Measurements from ENCODE around the gene CCNF. TPM values are rescaled to one million over a fixed set of nuclear protein-coding genes. Genes with fewer than 3 reads are reported as not detected.
"Not testable (repeated sequence)": the region's sequence is repeated elsewhere in the genome, so short reads cannot be mapped to it uniquely, and the experiment has no call there.

CCNF gene
- total RNA-seq, 2 experiments from 2014 or later: 105 to 110 TPM

DNA sequence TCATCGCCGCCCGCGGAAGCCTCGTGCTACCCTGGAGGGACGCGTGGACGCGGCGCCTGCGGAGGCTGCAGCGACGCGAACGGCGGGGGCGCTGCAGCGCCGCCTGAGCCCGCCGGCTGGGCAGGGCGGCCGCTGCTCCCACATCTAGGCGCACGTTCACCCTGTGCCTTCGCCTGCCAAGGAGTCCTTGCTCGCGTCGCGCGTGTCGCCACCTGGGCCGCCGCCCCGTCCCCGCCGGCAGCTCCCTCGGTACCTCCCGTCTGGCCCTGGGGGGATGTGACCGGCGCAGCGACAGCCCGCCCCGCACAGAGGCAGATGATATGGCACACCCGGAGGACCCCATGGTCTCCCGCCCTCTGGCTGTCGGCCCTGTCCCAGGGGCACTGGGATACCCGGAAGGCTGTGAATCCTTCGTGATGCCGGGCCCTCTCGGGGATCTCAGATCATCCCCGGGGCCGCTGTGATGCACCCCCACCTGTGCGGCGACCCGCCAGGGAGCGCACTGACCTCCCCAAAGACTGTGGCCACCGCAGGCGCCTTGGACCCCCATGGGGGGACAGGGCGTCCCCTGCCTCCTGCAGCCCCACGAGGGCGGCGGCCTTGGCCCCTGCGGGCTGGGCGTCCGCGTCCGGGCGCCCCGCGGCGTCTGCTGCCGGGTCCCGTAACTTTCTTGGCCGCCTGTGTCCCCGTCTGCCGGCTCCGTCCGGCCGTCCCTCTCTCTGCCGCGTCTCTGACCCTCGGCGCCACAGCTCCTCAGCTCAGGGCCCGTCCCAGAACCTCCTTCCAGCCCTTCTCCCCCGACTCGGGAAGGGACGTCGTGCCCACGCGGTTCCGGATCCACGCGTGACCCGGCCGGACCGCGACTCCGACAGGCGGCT lies 45.0 kb downstream of the CCNF start:
- ATAC-seq (peak; percentile 70), DNase-seq (peak; percentile 68)
- Mint-ChIP-seq H3K27ac (peak overlapping the region; percentile 73), H3K27me3 (ENCODE audit: low read depth) (peaks cover 22% of the 10 kb centered on the region), H3K9me3 (ENCODE audit: insufficient read depth) (no peaks in the 10 kb centered on the region), H3K36me3 (ENCODE audit: low read depth) (no peaks in the 10 kb centered on the region), H3K4me3 (peak overlapping the region; percentile 77), H3K4me1 (ENCODE audit: low read depth) (peaks cover 26% of the 10 kb centered on the region)
- POLR2A ChIA-PET: interaction anchor here (0.6 to 1.3 kb wide), 3 partner anchors 14 to 40 kb away, joined by 3 to 4 read pairs (median 4); partner anchors contain the start of gene ATP6V0C
- CTCF ChIA-PET: interaction anchor here (0.7 to 1.5 kb wide), 6 partner anchors 11 to 44 kb away, joined by 3 to 4 read pairs (median 4); partner anchors contain the start of gene TEDC2

DNA sequence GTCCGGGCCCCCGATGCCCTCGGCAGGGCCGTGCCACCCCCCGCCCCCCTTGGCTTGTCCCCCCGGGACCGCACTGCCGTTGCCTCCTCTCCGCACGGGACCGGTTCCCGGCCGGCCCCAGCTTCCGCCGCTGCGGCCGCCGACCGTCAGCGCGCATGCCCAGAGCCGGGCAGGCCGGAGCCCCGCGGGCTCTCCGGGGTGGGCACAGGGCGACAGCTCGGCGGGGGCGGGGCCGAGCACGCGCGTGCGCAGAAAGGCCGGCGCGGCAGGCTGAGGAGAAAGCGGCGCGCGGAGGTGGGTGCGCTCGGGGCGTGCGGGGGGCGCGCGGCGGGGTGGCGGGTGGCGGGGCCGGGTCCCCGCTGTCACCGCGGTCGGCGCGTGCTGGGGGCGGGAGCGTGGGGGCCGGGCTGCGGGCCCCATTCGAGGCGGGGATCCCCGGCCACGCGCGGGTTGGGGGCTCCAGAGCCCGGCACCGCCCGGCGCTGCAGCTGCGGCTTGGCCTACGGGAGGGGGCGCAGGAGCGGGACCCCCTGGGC lies 45.7 kb downstream of the CCNF start, which contains the start of gene TBC1D24:
Gene TBC1D24 (plus strand): TSS at position 251 of the 536 bp plus-strand sequence. CDS start 21,022 bp downstream, outside the sequence.
- H3K36me3 Mint-ChIP-seq (ENCODE audit: low read depth): no peaks in the 10 kb centered on the region
- ATAC-seq (peak; percentile 73), DNase-seq (peak; percentile 85)
- ChIA-PET POLR2A (interaction anchor here (0.6 to 1.3 kb wide), 3 partner anchors 14 to 39 kb away, joined by 3 to 4 read pairs (median 4); partner anchors contain the start of gene ATP6V0C), CTCF (interaction anchor here (0.7 to 1.5 kb wide), 6 partner anchors 12 to 44 kb away, joined by 3 to 4 read pairs (median 4); partner anchors contain the start of gene TEDC2)
- peaks cover 17% of the 10 kb centered on the region for H3K27me3 Mint-ChIP-seq (ENCODE audit: low read depth)
- peaks cover 23% of the 10 kb centered on the region for H3K4me1 Mint-ChIP-seq (ENCODE audit: low read depth)
- peak within 1 kb of the TSS; percentile 77 for H3K4me3 Mint-ChIP-seq
- H3K27ac Mint-ChIP-seq: peak within 1 kb of the TSS; percentile 73
- H3K9me3 Mint-ChIP-seq (ENCODE audit: insufficient read depth): no peaks in the 10 kb centered on the region

DNA sequence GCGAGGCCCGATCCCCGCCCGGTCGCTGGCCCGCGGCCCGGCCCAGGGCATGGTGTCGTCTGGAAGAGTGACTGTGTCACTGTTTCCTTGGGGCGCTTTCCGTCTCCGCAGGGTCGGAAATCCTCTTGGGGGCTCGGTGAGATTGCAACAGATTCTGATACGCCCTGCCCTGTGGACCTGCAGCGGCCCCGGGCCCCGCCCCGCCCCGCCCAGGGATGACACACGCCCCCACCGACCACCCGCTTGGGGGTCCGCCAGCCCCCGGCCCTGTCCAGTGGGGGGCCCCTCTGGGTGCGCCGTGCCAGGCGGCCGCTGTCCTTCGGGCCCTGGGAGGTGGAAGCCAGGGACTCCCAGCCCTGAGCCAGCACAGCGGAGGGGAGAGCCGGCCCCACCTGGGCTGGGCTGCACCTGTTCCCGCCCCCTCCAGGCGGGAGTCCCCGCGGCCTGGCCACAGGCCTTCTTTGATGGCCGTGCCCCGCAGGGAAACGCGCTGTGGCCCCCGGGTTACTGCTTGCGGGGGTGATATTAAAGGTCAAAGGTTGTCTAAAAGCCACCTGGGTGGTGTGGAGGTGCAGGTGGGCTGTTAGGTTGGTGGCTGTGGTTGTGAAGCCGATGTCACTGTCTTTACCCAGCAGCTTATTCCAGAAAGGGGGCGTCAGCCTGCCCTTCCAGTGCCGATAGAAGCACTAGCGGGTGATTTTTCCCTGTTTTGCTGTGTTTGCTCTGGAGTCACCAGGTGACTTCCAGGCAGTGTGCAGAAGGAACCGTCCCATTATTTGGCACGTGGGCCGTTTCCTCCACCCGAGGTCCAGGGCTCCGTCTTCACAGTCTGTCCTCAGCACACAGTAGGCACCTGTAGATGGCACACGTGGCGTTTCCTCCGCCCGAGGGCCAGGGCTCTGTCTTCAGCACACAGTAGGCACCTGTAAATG lies 46.4 kb downstream of the CCNF start:
- H3K4me3 Mint-ChIP-seq: peak overlapping the region; percentile 62
- CTCF ChIA-PET: interaction anchor here (1.0 to 1.5 kb wide), 2 partner anchors 12 to 45 kb away, joined by 3 to 4 read pairs; no protein-coding TSS in a partner anchor
- no peak overlapping the region for H3K27ac Mint-ChIP-seq

DNA sequence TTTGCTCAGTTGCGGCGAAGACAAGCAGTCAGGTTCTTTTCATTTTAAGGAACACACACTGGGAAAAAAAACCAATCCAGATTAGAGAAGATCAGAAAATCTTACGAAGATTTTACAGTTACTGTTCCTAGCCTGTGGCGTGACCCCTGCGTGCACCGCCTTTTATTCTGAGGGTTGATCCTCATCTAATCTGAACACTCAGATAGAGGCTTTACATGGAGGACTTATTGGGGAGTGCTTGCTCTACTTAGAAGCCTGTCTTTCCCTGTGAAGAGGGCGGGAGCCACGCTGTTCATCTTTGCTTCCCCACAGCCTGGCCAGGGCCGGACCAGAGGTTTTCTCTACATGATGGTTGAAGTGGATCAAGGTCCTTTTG lies 47.1 kb downstream of the CCNF start:
- ChIA-PET POLR2A (interaction anchor here (0.9 kb wide), 1 partner anchor 17 kb away, joined by 5 read pairs; no protein-coding TSS in a partner anchor), CTCF (interaction anchor here (1.7 kb wide), 1 partner anchor 25 kb away, joined by 5 read pairs; no protein-coding TSS in a partner anchor)
- H3K36me3 Mint-ChIP-seq (ENCODE audit: low read depth): no peaks in the 10 kb centered on the region
- peak overlapping the region; percentile 62 for H3K4me3 Mint-ChIP-seq
- peaks cover 11% of the 10 kb centered on the region for H3K27me3 Mint-ChIP-seq (ENCODE audit: low read depth)
- peaks cover 23% of the 10 kb centered on the region for H3K4me1 Mint-ChIP-seq (ENCODE audit: low read depth)
- ATAC-seq (no peak), DNase-seq (no peak)
- no peak overlapping the region for H3K27ac Mint-ChIP-seq
- no peaks in the 10 kb centered on the region for H3K9me3 Mint-ChIP-seq (ENCODE audit: insufficient read depth)

More for the DNA sequence above, 46.4 kb downstream of the CCNF start:
- no peaks in the 10 kb centered on the region for H3K36me3 Mint-ChIP-seq (ENCODE audit: low read depth)
- no peaks in the 10 kb centered on the region for H3K9me3 Mint-ChIP-seq (ENCODE audit: insufficient read depth)
- POLR2A ChIA-PET: interaction anchor here (0.9 kb wide), 1 partner anchor 38 kb away, joined by 4 read pairs; the partner anchor contains the start of gene ATP6V0C
- DNase-seq: peak; percentile 70
- peak; percentile 31 for ATAC-seq
- H3K4me1 Mint-ChIP-seq (ENCODE audit: low read depth): peaks cover 23% of the 10 kb centered on the region
- peaks cover 11% of the 10 kb centered on the region for H3K27me3 Mint-ChIP-seq (ENCODE audit: low read depth)

DNA sequence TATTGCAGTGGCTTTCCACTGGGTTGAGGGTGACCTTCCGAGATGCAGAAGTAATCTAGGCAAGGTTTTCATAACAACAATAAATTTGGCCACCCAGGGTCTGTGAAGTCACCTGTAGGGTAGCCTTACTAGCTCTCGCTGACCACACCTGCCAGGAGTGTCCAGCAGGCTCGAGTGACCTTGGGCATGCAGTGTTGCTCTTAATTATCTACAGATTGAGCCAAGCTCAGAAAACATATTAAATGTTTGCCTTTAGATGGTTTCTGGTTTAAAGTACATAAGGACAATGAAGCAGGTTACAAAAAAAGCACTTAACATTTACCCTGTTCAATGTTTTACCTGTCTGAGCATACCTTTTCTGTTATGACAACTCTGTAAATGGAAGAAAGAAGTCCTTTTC lies 47.5 kb downstream of the CCNF start:
- no peak for DNase-seq
- H3K4me3 Mint-ChIP-seq: peak overlapping the region; percentile 26
- peaks cover 23% of the 10 kb centered on the region for H3K4me1 Mint-ChIP-seq (ENCODE audit: low read depth)
- no peaks in the 10 kb centered on the region for H3K36me3 Mint-ChIP-seq (ENCODE audit: low read depth)
- H3K27ac Mint-ChIP-seq: no peak overlapping the region
- ChIA-PET CTCF (interaction anchor here (1.7 kb wide), 1 partner anchor 24 kb away, joined by 5 read pairs; no protein-coding TSS in a partner anchor), POLR2A (interaction anchor here (0.9 kb wide), 1 partner anchor 18 kb away, joined by 5 read pairs; no protein-coding TSS in a partner anchor)
- H3K9me3 Mint-ChIP-seq (ENCODE audit: insufficient read depth): no peaks in the 10 kb centered on the region
- H3K27me3 Mint-ChIP-seq (ENCODE audit: low read depth): peaks cover 11% of the 10 kb centered on the region
- ATAC-seq: no peak

DNA sequence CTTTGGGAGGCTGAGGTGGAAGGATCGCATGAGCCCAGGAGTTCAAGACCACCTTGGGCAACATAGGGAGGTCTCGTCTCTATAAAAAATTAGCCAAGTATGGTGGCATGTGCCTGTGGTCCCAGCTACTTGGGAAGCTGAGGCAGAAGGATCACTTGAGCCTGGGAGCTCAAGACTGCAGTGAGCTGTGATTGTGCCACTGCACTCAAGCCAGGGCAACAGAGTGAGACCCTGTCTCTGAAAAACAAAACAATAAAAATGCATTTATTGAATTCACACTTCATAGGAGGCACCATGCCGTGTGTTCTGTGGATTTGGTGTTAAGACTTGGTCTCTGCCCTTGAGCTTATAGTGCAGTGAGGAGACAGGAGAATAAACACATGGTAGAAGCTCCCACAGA lies 48.1 kb downstream of the CCNF start:
- no peak for ATAC-seq
- Mint-ChIP-seq H3K27ac (no peak overlapping the region), H3K4me1 (ENCODE audit: low read depth) (peaks cover 23% of the 10 kb centered on the region), H3K9me3 (ENCODE audit: insufficient read depth) (no peaks in the 10 kb centered on the region), H3K4me3 (no peak overlapping the region), H3K36me3 (ENCODE audit: low read depth) (no peaks in the 10 kb centered on the region), H3K27me3 (ENCODE audit: low read depth) (peaks cover 7% of the 10 kb centered on the region)
- CTCF ChIA-PET: interaction anchor here (1.7 kb wide), 1 partner anchor 24 kb away, joined by 5 read pairs; no protein-coding TSS in a partner anchor
- POLR2A ChIA-PET: interaction anchor here (0.9 kb wide), 1 partner anchor 18 kb away, joined by 5 read pairs; no protein-coding TSS in a partner anchor
- no peak for DNase-seq

DNA sequence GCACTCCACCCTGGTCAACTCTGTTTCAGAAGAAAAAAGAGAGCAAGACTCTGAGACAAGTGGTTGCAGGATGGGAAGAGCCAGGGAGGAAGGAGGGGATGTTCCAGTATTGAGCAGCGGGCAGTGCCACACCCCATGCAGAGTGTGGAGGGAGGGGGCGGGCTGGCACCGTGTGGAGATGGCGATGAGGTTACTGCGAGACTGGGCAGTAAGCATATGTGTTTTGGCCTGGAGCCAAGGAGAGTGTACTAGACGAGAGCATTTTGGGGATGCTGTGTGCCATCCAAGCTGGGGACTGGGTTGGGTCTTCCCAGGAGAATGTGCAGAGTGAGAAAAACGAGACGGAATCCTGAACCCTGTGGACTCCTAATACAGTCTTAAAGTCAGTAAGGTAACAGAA lies 49.0 kb downstream of the CCNF start:
- POLR2A ChIA-PET: no interaction called here
- Mint-ChIP-seq H3K27me3 (ENCODE audit: low read depth) (peaks cover 1% of the 10 kb centered on the region), H3K9me3 (ENCODE audit: insufficient read depth) (no peaks in the 10 kb centered on the region), H3K36me3 (ENCODE audit: low read depth) (no peaks in the 10 kb centered on the region), H3K4me3 (no peak overlapping the region), H3K27ac (no peak overlapping the region), H3K4me1 (ENCODE audit: low read depth) (peaks cover 19% of the 10 kb centered on the region)
- CTCF ChIA-PET: interaction anchor here (1.1 kb wide), 1 partner anchor 23 kb away, joined by 4 read pairs; no protein-coding TSS in a partner anchor
- ATAC-seq: no peak
- no peak for DNase-seq

DNA sequence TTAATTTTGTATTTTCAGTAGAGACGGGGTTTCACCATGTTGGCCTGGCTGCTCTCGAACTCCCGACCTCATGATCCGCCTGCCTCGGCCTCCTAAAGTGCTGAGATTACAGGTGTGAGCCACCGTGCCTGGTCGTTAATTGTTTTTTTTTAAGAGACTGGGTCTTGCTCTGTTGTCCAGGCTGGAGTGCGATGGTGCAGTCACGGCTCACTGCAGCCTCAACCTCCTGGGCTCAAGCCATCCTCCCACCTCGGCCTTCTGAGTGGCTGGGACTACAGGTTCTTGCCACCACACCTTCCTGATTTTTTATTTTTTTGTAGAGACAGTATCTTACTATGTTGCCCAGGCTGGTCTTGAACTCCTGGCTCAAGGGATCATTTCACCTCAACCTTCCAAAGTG lies 50.7 kb downstream of the CCNF start:
- H3K4me3 Mint-ChIP-seq; H3K36me3 Mint-ChIP-seq (ENCODE audit: low read depth); H3K9me3 Mint-ChIP-seq (ENCODE audit: insufficient read depth); H3K27me3 Mint-ChIP-seq (ENCODE audit: low read depth); H3K27ac Mint-ChIP-seq; DNase-seq; CTCF ChIA-PET; ATAC-seq; POLR2A ChIA-PET: not testable (repeated sequence)
- peaks cover 17% of the 10 kb centered on the region for H3K4me1 Mint-ChIP-seq (ENCODE audit: low read depth)

DNA sequence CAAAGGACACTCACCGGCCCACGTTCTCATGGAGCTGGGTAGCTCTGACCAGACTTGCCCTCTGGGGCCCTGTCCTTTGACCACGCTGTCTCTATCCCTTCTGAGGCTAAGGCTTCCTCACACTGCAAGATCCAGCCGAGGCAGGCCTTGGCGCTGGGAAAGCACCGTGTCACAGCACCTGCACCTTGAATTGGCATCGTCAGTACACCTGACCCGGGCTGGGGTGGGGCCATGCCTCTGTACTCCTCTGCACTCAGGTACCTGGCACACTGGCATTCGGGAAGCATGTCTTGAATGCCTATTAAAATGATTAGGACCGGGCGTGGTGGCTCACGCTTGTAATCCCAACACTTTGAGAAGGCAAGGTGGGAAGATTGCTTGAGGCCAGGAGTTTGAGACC lies 51.7 kb downstream of the CCNF start:
- ChIA-PET POLR2A (no interaction called here), CTCF (no interaction called here)
- Mint-ChIP-seq H3K27me3 (ENCODE audit: low read depth) (no peaks in the 10 kb centered on the region), H3K27ac (no peak overlapping the region), H3K36me3 (ENCODE audit: low read depth) (no peaks in the 10 kb centered on the region), H3K9me3 (ENCODE audit: insufficient read depth) (no peaks in the 10 kb centered on the region), H3K4me3 (no peak overlapping the region), H3K4me1 (ENCODE audit: low read depth) (peaks cover 19% of the 10 kb centered on the region)
- no peak for ATAC-seq
- no peak for DNase-seq

DNA sequence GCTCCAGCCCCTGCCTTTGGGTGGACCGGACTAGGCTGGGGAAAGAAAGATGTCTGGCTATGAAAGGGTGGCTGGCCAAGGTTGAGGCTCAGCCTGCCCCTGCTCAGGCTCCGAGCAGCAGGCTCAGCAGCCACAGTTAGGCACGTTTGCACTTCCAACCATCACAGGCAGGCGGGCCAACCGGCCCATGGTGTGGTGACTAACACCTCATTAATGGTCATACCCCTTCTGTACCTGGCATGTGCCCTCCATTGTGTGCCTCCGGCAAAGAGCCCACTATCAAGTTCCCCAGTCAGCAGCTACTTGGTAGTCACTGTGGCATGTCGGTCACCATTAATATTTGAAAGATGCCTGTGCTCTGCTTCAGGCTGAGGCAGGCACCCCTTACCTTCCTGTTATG lies 52.4 kb downstream of the CCNF start:
- ChIA-PET CTCF (interaction anchor here (1.3 kb wide), 1 partner anchor 141 kb away, joined by 3 read pairs; the partner anchor contains the start of gene ABCA3), POLR2A (no interaction called here)
- Mint-ChIP-seq H3K4me1 (ENCODE audit: low read depth) (peaks cover 19% of the 10 kb centered on the region), H3K4me3 (no peak overlapping the region), H3K36me3 (ENCODE audit: low read depth) (no peaks in the 10 kb centered on the region), H3K9me3 (ENCODE audit: insufficient read depth) (no peaks in the 10 kb centered on the region), H3K27me3 (ENCODE audit: low read depth) (no peaks in the 10 kb centered on the region), H3K27ac (no peak overlapping the region)
- DNase-seq: no peak
- ATAC-seq: no peak

DNA sequence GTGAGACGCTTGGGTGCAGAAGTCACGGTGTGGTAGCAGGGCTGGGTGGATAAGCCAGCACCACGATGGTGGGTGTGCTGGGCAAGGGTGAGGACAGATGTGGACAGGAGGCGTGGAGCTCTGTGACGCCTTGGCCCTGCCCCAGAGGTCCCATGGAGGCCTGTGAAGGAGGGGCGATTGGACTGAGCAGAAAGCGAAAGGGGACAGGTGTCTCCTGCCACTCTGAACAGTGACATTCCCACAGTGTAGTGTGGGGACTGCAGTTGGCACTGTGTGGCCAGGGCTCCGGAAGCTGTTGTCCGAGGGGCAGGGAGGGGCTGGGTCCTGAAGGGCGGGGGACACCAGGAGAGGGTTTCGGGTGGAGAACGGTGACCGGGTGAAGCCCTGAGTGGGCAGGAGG lies 53.0 kb downstream of the CCNF start:
- H3K4me1 Mint-ChIP-seq (ENCODE audit: low read depth): peaks cover 21% of the 10 kb centered on the region
- H3K27ac Mint-ChIP-seq: no peak overlapping the region
- no peak overlapping the region for H3K4me3 Mint-ChIP-seq
- ATAC-seq (no peak), DNase-seq (no peak)
- H3K9me3 Mint-ChIP-seq (ENCODE audit: insufficient read depth): no peaks in the 10 kb centered on the region
- CTCF ChIA-PET: interaction anchor here (1.3 kb wide), 1 partner anchor 142 kb away, joined by 3 read pairs; the partner anchor contains the start of gene ABCA3
- POLR2A ChIA-PET: interaction anchor here (0.6 kb wide), 1 partner anchor 100 kb away, joined by 4 read pairs; no protein-coding TSS in a partner anchor
- H3K36me3 Mint-ChIP-seq (ENCODE audit: low read depth): peaks cover 4% of the 10 kb centered on the region
- no peaks in the 10 kb centered on the region for H3K27me3 Mint-ChIP-seq (ENCODE audit: low read depth)

Data from activated CD8-positive, alpha-beta T cell treated with anti-CD3 and anti-CD28 coated beads, Interleukin-2, amount 10 ng/mL, durations not matched to agents 7 days and 5 days (primary cell).